HUES64 (cell line): ENCODE data around the gene TENM4.
A peak's percentile ranks its signal among the peaks of the same experiment; 100 is the strongest.

Experiments used
- H3K27ac ChIP-seq: 2 replicates; pipeline ENCODE4 v1.7.0; 2013; ENCODE audit warnings: low read depth, low read length, inconsistent platforms
- H3K27me3 ChIP-seq: 2 replicates; pipeline ENCODE4 v1.6.1; 2013; ENCODE audit warnings: mild to moderate bottlenecking, low read length; ENCODE audit not compliant: insufficient read depth
- H3K36me3 ChIP-seq: 2 replicates; pipeline ENCODE4 v1.6.1; 2013; ENCODE audit warnings: mild to moderate bottlenecking, low read length; ENCODE audit not compliant: insufficient read depth
- H3K4me1 ChIP-seq: 2 replicates; pipeline ENCODE4 v1.6.1; 2013; ENCODE audit warnings: mild to moderate bottlenecking, low read length, moderate library complexity; ENCODE audit not compliant: insufficient read depth
- H3K4me3 ChIP-seq: 2 replicates; pipeline ENCODE4 v1.5.1; 2013; ENCODE audit warnings: mild to moderate bottlenecking, low read length, moderate library complexity
- H3K9ac ChIP-seq: 2 replicates; pipeline ENCODE4 v1.6.1; 2013; ENCODE audit warnings: mild to moderate bottlenecking, low read depth, low read length
- H3K9me3 ChIP-seq: 2 replicates; pipeline ENCODE4 v1.6.1; 2013; ENCODE audit warnings: low read depth, low read length; ENCODE audit not compliant: insufficient read depth
- WGBS: fragments of 150-250, 120-280 bp; methylation state at CpG from one replicate; pipeline ENCODE4 v1.1.7; 2013; ENCODE audit warnings: missing lambda C conversion rate; 5-methylcytosine and 5-hydroxymethylcytosine counted together

Gene TENM4

GRCh38 chr11:78823588-78823987 is 617.2 kb downstream of the TENM4 start:
- Histone ChIP-seq H3K4me3 (no peak overlapping the region), H3K9ac (no peak overlapping the region), H3K27me3 (no peaks in the 10 kb centered on the region), H3K36me3 (no peaks in the 10 kb centered on the region), H3K27ac (no peak overlapping the region), H3K4me1 (no peaks in the 10 kb centered on the region), H3K9me3 (no peaks in the 10 kb centered on the region)
- WGBS = 93% methylated on average over 9 of the region's 9 CpGs

GRCh38 chr11:78822931-78823423 is 617.9 kb downstream of the TENM4 start:
- Histone ChIP-seq H3K4me1 (no peaks in the 10 kb centered on the region), H3K27me3 (no peaks in the 10 kb centered on the region), H3K9me3 (no peaks in the 10 kb centered on the region), H3K27ac (no peak overlapping the region), H3K9ac (no peak overlapping the region), H3K36me3 (no peaks in the 10 kb centered on the region), H3K4me3 (no peak overlapping the region)
- 95% methylated on average over 23 of the region's 23 CpGs for WGBS

GRCh38 chr11:78821371-78822306 is 619.2 kb downstream of the TENM4 start:
- H3K36me3 ChIP-seq = no peaks in the 10 kb centered on the region
- H3K9me3 ChIP-seq = no peaks in the 10 kb centered on the region
- no peak overlapping the region for H3K4me3 ChIP-seq
- 93% methylated on average over 9 of the region's 9 CpGs for WGBS
- no peak overlapping the region for H3K9ac ChIP-seq
- no peak overlapping the region for H3K27ac ChIP-seq
- H3K4me1 ChIP-seq = no peaks in the 10 kb centered on the region
- no peaks in the 10 kb centered on the region for H3K27me3 ChIP-seq

- no peak overlapping the region for H3K27ac ChIP-seq
- H3K4me1 ChIP-seq = no peaks in the 10 kb centered on the region
- no peak overlapping the region for H3K4me3 ChIP-seq
- WGBS = 98% methylated on average over 3 of the region's 3 CpGs
- H3K9ac ChIP-seq = no peak overlapping the region
- no peaks in the 10 kb centered on the region for H3K9me3 ChIP-seq
- no peaks in the 10 kb centered on the region for H3K27me3 ChIP-seq
- H3K36me3 ChIP-seq = no peaks in the 10 kb centered on the region
Observed at GRCh38 chr11:78820741-78821140, 620.1 kb downstream of the TENM4 start.

- H3K4me1 ChIP-seq = peaks cover 9% of the 10 kb centered on the region
- H3K27ac ChIP-seq = no peak overlapping the region
- H3K9me3 ChIP-seq = no peaks in the 10 kb centered on the region
- H3K27me3 ChIP-seq = no peaks in the 10 kb centered on the region
- H3K36me3 ChIP-seq = no peaks in the 10 kb centered on the region
- no peak overlapping the region for H3K9ac ChIP-seq
- 91% methylated on average over 4 of the region's 4 CpGs for WGBS
- H3K4me3 ChIP-seq = no peak overlapping the region
Observed at GRCh38 chr11:78818201-78818600, 622.6 kb downstream of the TENM4 start.

GRCh38 chr11:78815831-78816230 is 625.0 kb downstream of the TENM4 start:
- H3K36me3 ChIP-seq = no peaks in the 10 kb centered on the region
- no peaks in the 10 kb centered on the region for H3K9me3 ChIP-seq
- WGBS = 94% methylated on average over 6 of the region's 6 CpGs
- H3K9ac ChIP-seq = no peak overlapping the region
- no peak overlapping the region for H3K4me3 ChIP-seq
- H3K27ac ChIP-seq = no peak overlapping the region
- H3K4me1 ChIP-seq = peaks cover 19% of the 10 kb centered on the region
- no peaks in the 10 kb centered on the region for H3K27me3 ChIP-seq

GRCh38 chr11:78812513-78813293 is 628.1 kb downstream of the TENM4 start:
- 48% methylated on average over 6 of the region's 6 CpGs for WGBS
- peak overlapping the region; percentile 46; the same call in 1 of the 2 replicates for H3K27ac ChIP-seq
- H3K9me3 ChIP-seq = no peaks in the 10 kb centered on the region
- H3K36me3 ChIP-seq = no peaks in the 10 kb centered on the region
- H3K9ac ChIP-seq = no peak overlapping the region
- H3K4me1 ChIP-seq = peaks cover 37% of the 10 kb centered on the region
- no peak overlapping the region for H3K4me3 ChIP-seq
- no peaks in the 10 kb centered on the region for H3K27me3 ChIP-seq

- no peaks in the 10 kb centered on the region for H3K36me3 ChIP-seq
- H3K9me3 ChIP-seq = no peaks in the 10 kb centered on the region
- no peaks in the 10 kb centered on the region for H3K27me3 ChIP-seq
- no peak overlapping the region for H3K9ac ChIP-seq
- H3K27ac ChIP-seq = no peak overlapping the region; the same call in 1 of the 2 replicates
- peaks cover 37% of the 10 kb centered on the region for H3K4me1 ChIP-seq
- WGBS = 91% methylated on average over 7 of the region's 7 CpGs
- no peak overlapping the region for H3K4me3 ChIP-seq
Observed at GRCh38 chr11:78810559-78811009, 630.2 kb downstream of the TENM4 start.

- Histone ChIP-seq H3K4me3 (no peak overlapping the region), H3K27ac (no peak overlapping the region; the same call in 1 of the 2 replicates), H3K36me3 (no peaks in the 10 kb centered on the region), H3K9ac (no peak overlapping the region), H3K27me3 (no peaks in the 10 kb centered on the region), H3K9me3 (no peaks in the 10 kb centered on the region), H3K4me1 (peaks cover 37% of the 10 kb centered on the region)
- 88% methylated on average over 7 of the region's 7 CpGs for WGBS
Observed at GRCh38 chr11:78809931-78810541, 630.8 kb downstream of the TENM4 start.

- Histone ChIP-seq H3K27me3 (no peaks in the 10 kb centered on the region), H3K9ac (no peak overlapping the region), H3K4me1 (peaks cover 36% of the 10 kb centered on the region), H3K27ac (no peak overlapping the region), H3K36me3 (no peaks in the 10 kb centered on the region), H3K9me3 (no peaks in the 10 kb centered on the region), H3K4me3 (no peak overlapping the region)
- 90% methylated on average over 4 of the region's 4 CpGs for WGBS
Observed at GRCh38 chr11:78808923-78809322, 631.9 kb downstream of the TENM4 start.

- Histone ChIP-seq H3K27ac (no peak overlapping the region), H3K27me3 (no peaks in the 10 kb centered on the region), H3K4me1 (peaks cover 25% of the 10 kb centered on the region), H3K36me3 (no peaks in the 10 kb centered on the region), H3K4me3 (no peak overlapping the region), H3K9me3 (no peaks in the 10 kb centered on the region), H3K9ac (no peak overlapping the region)
- 93% methylated on average over 2 of the region's 2 CpGs for WGBS
Observed at GRCh38 chr11:78807351-78807750, 633.5 kb downstream of the TENM4 start.
